A549 (cell line): Measurements from ENCODE around the gene UGT1A4. TPM values are rescaled to one million over a fixed set of nuclear protein-coding genes. Genes with fewer than 3 reads are reported as not detected.

Experiments
- ATAC-seq, 2 experiments: fragments of 200-7000 bp in 1 of 2; fragments of >200 bp in 1 of 2; cut with Nextera tagmentation in 1 of 2; cut with Tn5 transposase in 1 of 2; 3 replicates each; pipeline versions ENCODE4 v1.8.0 to v1.9.1; 2018 to 2020; ENCODE audit warnings: mild to moderate bottlenecking in 1 of 2, moderate library complexity in 1 of 2
- CTCF ChIA-PET: fragments of 300-600 bp; sonication (Branson Sonifier 250); formaldehyde crosslinking; extraction: SDS; loops from one replicate; lab custom pipeline; 2021; ENCODE audit warnings: antibody characterized with exemption, inconsistent platforms; lab: Yijun Ruan, JAX
- POLR2A ChIA-PET: fragments of 350-600 bp; formaldehyde crosslinking; extraction: SDS; loops from one replicate; lab custom pipeline; 2021; ENCODE audit warnings: antibody characterized with exemption, inconsistent platforms; lab: Yijun Ruan, JAX
- DNase-seq, 2 experiments: peaks; one replicate each; pipeline versions ENCODE4 v3.0.0 to v3.0.0-alpha.2; 2011 to 2016; ENCODE audit warnings: low read depth in 1 of 2, low spot score in 1 of 2
- FAIRE-seq: peaks from 2 replicates; lab custom pipeline; 2011; peaks lifted over from hg19 to GRCh38; lab: Jason Lieb, UNC
- H3K27ac ChIP-seq, 2 experiments: fragments of >200 bp; sonication (Bioruptor Twin); formaldehyde crosslinking; 3 replicates each; pipeline ENCODE4 v1.5.1; 2016 to 2017
- H3K4me1 ChIP-seq: fragments of >200 bp; sonication (Bioruptor Twin); formaldehyde crosslinking; 3 replicates; pipeline ENCODE4 v1.6.1; 2016
- H3K4me2 ChIP-seq: fragments of >200 bp; sonication (Bioruptor Twin); formaldehyde crosslinking; 3 replicates; pipeline ENCODE4 v1.6.1; 2016
- H3K4me3 ChIP-seq: fragments of >200 bp; sonication (Bioruptor Twin); formaldehyde crosslinking; 3 replicates; pipeline ENCODE4 v1.5.1; 2016
- H3K9me3 ChIP-seq: fragments of >200 bp; sonication (Bioruptor Twin); formaldehyde crosslinking; 3 replicates; pipeline ENCODE4 v1.6.1; 2016
- ATOH8 ChIP-seq: fragments of 250-450 bp; sonication (Bioruptor Pico); IDR thresholded peaks from 2 replicates; pipeline ENCODE4 v1.5.0; 2020; ENCODE audit warnings: low read depth, mild to moderate bottlenecking, moderate library complexity
- CBX2 ChIP-seq: fragments of 200-600 bp; sonication (generic); IDR thresholded peaks from 2 replicates; pipeline ENCODE4 v1.6.1; 2016; ENCODE audit warnings: low read depth, mild to moderate bottlenecking, borderline replicate concordance
- CEBPB ChIP-seq, 2 experiments: fragments of >200 bp in 1 of 2; sonication (Bioruptor Twin) in 1 of 2; formaldehyde crosslinking in 1 of 2; IDR thresholded peaks; 2 replicates each; pipeline ENCODE4 v1.6.1; 2012 to 2016
- CHD2 ChIP-seq: fragments of 150-350 bp; IDR thresholded peaks from 2 replicates; pipeline ENCODE4 v1.6.1; 2014; ENCODE audit warnings: low read length; ENCODE audit not compliant: partially characterized antibody
- E2F6 ChIP-seq: IDR thresholded peaks from 2 replicates; pipeline ENCODE4 v1.6.1; 2012; ENCODE audit warnings: low read depth, borderline replicate concordance
- EHF ChIP-seq: fragments of 250-450 bp; sonication (Bioruptor Pico); IDR thresholded peaks from 2 replicates; pipeline ENCODE4 v1.5.0; 2020; ENCODE audit warnings: mild to moderate bottlenecking
- ESRRA ChIP-seq: fragments of 150-350 bp; IDR thresholded peaks from 2 replicates; pipeline ENCODE4 v1.6.1; 2014; ENCODE audit warnings: mild to moderate bottlenecking, low read length, borderline replicate concordance
- FOSL2 ChIP-seq, 2 experiments: fragments of 450-650 bp in 1 of 2; fragments of >200 bp in 1 of 2; sonication (Bioruptor Twin) in 1 of 2; formaldehyde crosslinking; IDR thresholded peaks; 2 replicates each; pipeline versions ENCODE4 v1.5.0 to v1.6.1; 2016 to 2020; ENCODE audit warnings: mild to moderate bottlenecking in 1 of 2, moderate library complexity in 1 of 2
- GATA3 ChIP-seq: IDR thresholded peaks from 2 replicates; pipeline ENCODE4 v1.6.1; 2012; ENCODE audit warnings: borderline replicate concordance
- HEYL ChIP-seq: fragments of 250-450 bp; sonication (Bioruptor Pico); IDR thresholded peaks from 2 replicates; pipeline ENCODE4 v1.8.0; 2021; ENCODE audit warnings: mild to moderate bottlenecking, moderate library complexity
- HMGXB4 ChIP-seq: fragments of 250-450 bp; sonication (Bioruptor Pico); IDR thresholded peaks from 2 replicates; pipeline ENCODE4 v1.5.0; 2021; ENCODE audit warnings: mild to moderate bottlenecking, moderate library complexity, borderline replicate concordance
- HOXB13 ChIP-seq: fragments of 250-450 bp; sonication (Bioruptor Pico); IDR thresholded peaks from 2 replicates; pipeline ENCODE4 v1.5.0; 2020; ENCODE audit warnings: low read depth, mild to moderate bottlenecking, moderate library complexity
- JUN ChIP-seq, 2 experiments: fragments of >200 bp; sonication (Bioruptor Twin); formaldehyde crosslinking; IDR thresholded peaks; 2 replicates in 1 of 2; 3 replicates in 1 of 2; pipeline ENCODE4 v1.6.1; 2016 to 2017
- KDM1A ChIP-seq: fragments of 200-600 bp; sonication (generic); IDR thresholded peaks from 2 replicates; pipeline ENCODE4 v1.6.1; 2016; ENCODE audit warnings: low read depth, mild to moderate bottlenecking
- MAZ ChIP-seq: fragments of 150-350 bp; IDR thresholded peaks from 2 replicates; pipeline ENCODE4 v1.6.1; 2014; ENCODE audit warnings: antibody characterized with exemption, low read depth, low read length, borderline replicate concordance
- NFE2L2 ChIP-seq: fragments of 150-350 bp; conservative IDR thresholded peaks from 2 replicates; pipeline ENCODE4 v1.6.1; 2014; ENCODE audit warnings: low read length
- PBX3 ChIP-seq: IDR thresholded peaks from 2 replicates; pipeline ENCODE4 v1.6.1; 2012
- POLR2AphosphoS2 ChIP-seq: conservative IDR thresholded peaks from 2 replicates; pipeline ENCODE4 v1.6.1; 2012; ENCODE audit warnings: low read length, improper control_type of control experiment, inconsistent platforms
- RAD21 ChIP-seq, 2 experiments: fragments of >200 bp in 1 of 2; sonication (Bioruptor Twin) in 1 of 2; formaldehyde crosslinking in 1 of 2; IDR thresholded peaks in 1 of 2; conservative IDR thresholded peaks in 1 of 2; 2 replicates in 1 of 2; 3 replicates in 1 of 2; pipeline ENCODE4 v1.6.1; 2012 to 2018; ENCODE audit warnings: inconsistent platforms in 1 of 2
- REST ChIP-seq: fragments of 200-600 bp; sonication (generic); IDR thresholded peaks from 2 replicates; pipeline ENCODE4 v1.6.1; 2016; ENCODE audit warnings: antibody characterized with exemption, mild to moderate bottlenecking, moderate library complexity
- RFX5 ChIP-seq: fragments of 450-650 bp; IDR thresholded peaks from 2 replicates; pipeline ENCODE4 v1.7.1; 2014; ENCODE audit warnings: antibody characterized with exemption, mild to moderate bottlenecking, moderate library complexity
- RNF2 ChIP-seq: fragments of 200-600 bp; sonication (generic); IDR thresholded peaks from 2 replicates; pipeline ENCODE4 v1.6.1; 2016; ENCODE audit warnings: low read depth, mild to moderate bottlenecking, antibody characterized with exemption, moderate library complexity, borderline replicate concordance
- SMC3 ChIP-seq: fragments of >200 bp; sonication (Bioruptor Twin); formaldehyde crosslinking; IDR thresholded peaks from 3 replicates; pipeline ENCODE4 v1.6.1; 2018; ENCODE audit warnings: inconsistent platforms
- TFCP2L1 ChIP-seq: fragments of 250-450 bp; sonication (Bioruptor Pico); IDR thresholded peaks from 2 replicates; pipeline ENCODE4 v1.5.0; 2021; ENCODE audit warnings: mild to moderate bottlenecking
- USF2 ChIP-seq: fragments of 450-650 bp; IDR thresholded peaks from 2 replicates; pipeline ENCODE4 v1.6.1; 2014; ENCODE audit warnings: antibody characterized with exemption
- ZC3H11A ChIP-seq: fragments of 450-650 bp; IDR thresholded peaks from 2 replicates; pipeline ENCODE4 v1.6.1; 2014; ENCODE audit warnings: antibody characterized with exemption, mild to moderate bottlenecking
- ZFP36 ChIP-seq: fragments of 450-650 bp; IDR thresholded peaks from 2 replicates; pipeline ENCODE4 v1.6.1; 2014; ENCODE audit warnings: borderline replicate concordance; ENCODE audit not compliant: partially characterized antibody
- ZNF302 ChIP-seq: fragments of 250-450 bp; sonication (Bioruptor Pico); IDR thresholded peaks from 2 replicates; pipeline ENCODE4 v1.9.0; 2021; ENCODE audit warnings: inconsistent platforms, mild to moderate bottlenecking, moderate library complexity
- WGBS: methylation state at CpG from one replicate; pipeline ENCODE4 v1.1.6; 2017; ENCODE audit errors: missing lambda C conversion rate; 5-methylcytosine and 5-hydroxymethylcytosine counted together
- polyA plus RNA-seq, 4 experiments: library from polyadenylated mRNA; depleted of rRNA in 3 of 4; stranded (reverse); fragments of >200 nt; fragmentation: RNase III in 1 of 4; extraction: RNeasy Plus Mini Kit Qiagen cat#74134 plus additional on column Dnase treatment in 1 of 4; gene quantifications; 2 replicates in 3 of 4; 3 replicates in 1 of 4; pipeline ENCODE4 v1.2.3, GENCODE V29; 2011 to 2017

Gene UGT1A4
- polyA plus RNA-seq, 2 of the 4 experiments (the other 2 are of a cell fraction) = 0.13 to 0.14 TPM

- H3K27ac ChIP-seq = 0 out of 6 replicates have a peak overlapping the region, but pooled peaks of 1 of the 2 experiments have one; percentile 9
- peaks cover 23% of the 10 kb centered on the region for H3K9me3 ChIP-seq
- DNase-seq = no peak
- no peak overlapping the region for H3K4me2 ChIP-seq
- TF ChIP-seq E2F6 = no peak
- TF ChIP-seq RAD21 (conservative IDR thresholded peaks at IDR 0.05 in 1 of 2, IDR thresholded peaks at IDR 0.05 in 1 of 2) = no peak
- TF ChIP-seq NFE2L2 = no peak
- TF ChIP-seq HEYL = no peak
- no peak for TF ChIP-seq RNF2
- no peak for TF ChIP-seq FOSL2 (IDR thresholded peaks at IDR 0.05)
- no peak for TF ChIP-seq FOSL2 (CRISPR knock-in tag; IDR thresholded peaks at IDR 0.05)
- TF ChIP-seq KDM1A = no peak
- TF ChIP-seq REST = no peak
- no peak for TF ChIP-seq PBX3
- TF ChIP-seq ESRRA = no peak
- no peak for TF ChIP-seq JUN (IDR thresholded peaks at IDR 0.05)
- TF ChIP-seq MAZ = no peak
- no peak for TF ChIP-seq SMC3
- no peak for TF ChIP-seq RFX5
- no peaks in the 10 kb centered on the region for H3K4me1 ChIP-seq
- CTCF ChIA-PET = no interaction called here
- H3K4me3 ChIP-seq = no peak overlapping the region
- POLR2A ChIA-PET = no interaction called here
- no peak for ATAC-seq
- FAIRE-seq = no peak
- WGBS = 73% methylated on average over 5 of the region's 5 CpGs
These were observed 54.0 kb downstream of the UGT1A4 start for GRCh38 chr2:233772583-233772982.

GRCh38 chr2:233773854-233774253, 55.3 kb downstream of the UGT1A4 start:
- ChIA-PET POLR2A (no interaction called here), CTCF (interaction anchor here (1.8 kb wide), 1 partner anchor 59 kb away, joined by 5 read pairs; no protein-coding TSS in a partner anchor)
- no peak overlapping the region for H3K4me2 ChIP-seq
- ATAC-seq (no peak), DNase-seq (no peak), FAIRE-seq (no peak)
- peaks cover 23% of the 10 kb centered on the region for H3K9me3 ChIP-seq
- WGBS = 97% methylated on average over 5 of the region's 5 CpGs
- H3K4me1 ChIP-seq = no peaks in the 10 kb centered on the region
- no peak overlapping the region for H3K4me3 ChIP-seq
- H3K27ac ChIP-seq = peak overlapping the region in 1 of 2 experiments; percentile 27; a peak in 1 of 6 replicates
- TF ChIP-seq TFCP2L1 (CRISPR knock-in tag) (no peak), CEBPB (IDR thresholded peaks at IDR 0.05) (no peak), POLR2AphosphoS2 (no peak), ZFP36 (no peak), ZC3H11A (no peak), CBX2 (no peak), E2F6 (no peak), ATOH8 (CRISPR knock-in tag) (no peak), USF2 (no peak), CHD2 (no peak), FOSL2 (IDR thresholded peaks at IDR 0.05) (no peak), FOSL2 (CRISPR knock-in tag; IDR thresholded peaks at IDR 0.05) (no peak), HMGXB4 (no peak), GATA3 (no peak), EHF (CRISPR knock-in tag) (no peak), HOXB13 (CRISPR knock-in tag) (no peak), ZNF302 (CRISPR knock-in tag) (no peak)
